ENCODE results near the gene PPP1R3A.

DNA sequence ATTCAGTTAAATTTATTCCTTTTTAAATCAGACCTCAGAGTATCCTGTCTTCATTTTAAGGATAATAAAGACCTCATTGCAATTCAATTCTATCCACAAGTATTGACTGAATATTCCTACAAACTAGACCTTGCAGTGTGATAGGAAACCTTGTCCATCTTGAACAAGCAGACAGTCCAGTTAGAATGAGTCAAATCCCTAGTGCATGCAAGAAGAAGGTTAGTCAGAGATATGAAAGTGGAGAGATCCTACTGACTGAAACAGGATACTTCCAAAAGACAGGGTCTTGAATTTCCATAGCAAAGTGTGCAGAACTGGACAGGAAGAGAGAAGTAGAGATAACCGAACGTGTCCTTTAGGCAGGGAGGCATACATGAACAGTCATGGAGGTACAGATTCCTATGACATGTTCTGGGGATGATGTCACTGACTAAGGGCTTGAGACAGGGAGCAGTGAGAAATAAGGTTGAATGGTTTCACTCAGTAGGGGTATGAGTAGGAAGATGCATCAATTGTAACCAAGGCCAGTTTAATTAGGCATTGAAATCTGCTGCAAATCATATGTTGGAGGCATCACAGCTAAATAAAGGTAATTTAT lies 45.2 kb downstream of the PPP1R3A start:
- TF ChIP-seq ZNF274 (IDR thresholded peaks at IDR 0.05; ENCODE audit: insufficient read depth, insufficient read length) = no peak
- TF ChIP-seq RFX5 (IDR thresholded peaks at IDR 0.05; ENCODE audit: low read depth, low read length) = no peak
- TF ChIP-seq KAT2A (conservative IDR thresholded peaks at IDR 0.05; ENCODE audit: control insufficient read depth, low read depth, low read length) = no peak
- TF ChIP-seq FOXK2 (IDR thresholded peaks at IDR 0.05) = no peak
- TF ChIP-seq SIN3A (IDR thresholded peaks at IDR 0.05; ENCODE audit: low read depth, low read length) = no peak
